Measurements from ENCODE around the gene ETFA. TPM values are rescaled to one million over a fixed set of nuclear protein-coding genes. Genes with fewer than 3 reads are reported as not detected.

Gene ETFA
- total and polyA plus RNA-seq, 9 of the 15 experiments (the other 6 are each of a cell fraction or from before 2014, with no cell fraction given) = 130 to 543 (median 232) TPM

GRCh38 chr15:76191539-76192244 is 119.6 kb downstream of the ETFA start (continued):
- TF ChIP-seq, protein P1, sequence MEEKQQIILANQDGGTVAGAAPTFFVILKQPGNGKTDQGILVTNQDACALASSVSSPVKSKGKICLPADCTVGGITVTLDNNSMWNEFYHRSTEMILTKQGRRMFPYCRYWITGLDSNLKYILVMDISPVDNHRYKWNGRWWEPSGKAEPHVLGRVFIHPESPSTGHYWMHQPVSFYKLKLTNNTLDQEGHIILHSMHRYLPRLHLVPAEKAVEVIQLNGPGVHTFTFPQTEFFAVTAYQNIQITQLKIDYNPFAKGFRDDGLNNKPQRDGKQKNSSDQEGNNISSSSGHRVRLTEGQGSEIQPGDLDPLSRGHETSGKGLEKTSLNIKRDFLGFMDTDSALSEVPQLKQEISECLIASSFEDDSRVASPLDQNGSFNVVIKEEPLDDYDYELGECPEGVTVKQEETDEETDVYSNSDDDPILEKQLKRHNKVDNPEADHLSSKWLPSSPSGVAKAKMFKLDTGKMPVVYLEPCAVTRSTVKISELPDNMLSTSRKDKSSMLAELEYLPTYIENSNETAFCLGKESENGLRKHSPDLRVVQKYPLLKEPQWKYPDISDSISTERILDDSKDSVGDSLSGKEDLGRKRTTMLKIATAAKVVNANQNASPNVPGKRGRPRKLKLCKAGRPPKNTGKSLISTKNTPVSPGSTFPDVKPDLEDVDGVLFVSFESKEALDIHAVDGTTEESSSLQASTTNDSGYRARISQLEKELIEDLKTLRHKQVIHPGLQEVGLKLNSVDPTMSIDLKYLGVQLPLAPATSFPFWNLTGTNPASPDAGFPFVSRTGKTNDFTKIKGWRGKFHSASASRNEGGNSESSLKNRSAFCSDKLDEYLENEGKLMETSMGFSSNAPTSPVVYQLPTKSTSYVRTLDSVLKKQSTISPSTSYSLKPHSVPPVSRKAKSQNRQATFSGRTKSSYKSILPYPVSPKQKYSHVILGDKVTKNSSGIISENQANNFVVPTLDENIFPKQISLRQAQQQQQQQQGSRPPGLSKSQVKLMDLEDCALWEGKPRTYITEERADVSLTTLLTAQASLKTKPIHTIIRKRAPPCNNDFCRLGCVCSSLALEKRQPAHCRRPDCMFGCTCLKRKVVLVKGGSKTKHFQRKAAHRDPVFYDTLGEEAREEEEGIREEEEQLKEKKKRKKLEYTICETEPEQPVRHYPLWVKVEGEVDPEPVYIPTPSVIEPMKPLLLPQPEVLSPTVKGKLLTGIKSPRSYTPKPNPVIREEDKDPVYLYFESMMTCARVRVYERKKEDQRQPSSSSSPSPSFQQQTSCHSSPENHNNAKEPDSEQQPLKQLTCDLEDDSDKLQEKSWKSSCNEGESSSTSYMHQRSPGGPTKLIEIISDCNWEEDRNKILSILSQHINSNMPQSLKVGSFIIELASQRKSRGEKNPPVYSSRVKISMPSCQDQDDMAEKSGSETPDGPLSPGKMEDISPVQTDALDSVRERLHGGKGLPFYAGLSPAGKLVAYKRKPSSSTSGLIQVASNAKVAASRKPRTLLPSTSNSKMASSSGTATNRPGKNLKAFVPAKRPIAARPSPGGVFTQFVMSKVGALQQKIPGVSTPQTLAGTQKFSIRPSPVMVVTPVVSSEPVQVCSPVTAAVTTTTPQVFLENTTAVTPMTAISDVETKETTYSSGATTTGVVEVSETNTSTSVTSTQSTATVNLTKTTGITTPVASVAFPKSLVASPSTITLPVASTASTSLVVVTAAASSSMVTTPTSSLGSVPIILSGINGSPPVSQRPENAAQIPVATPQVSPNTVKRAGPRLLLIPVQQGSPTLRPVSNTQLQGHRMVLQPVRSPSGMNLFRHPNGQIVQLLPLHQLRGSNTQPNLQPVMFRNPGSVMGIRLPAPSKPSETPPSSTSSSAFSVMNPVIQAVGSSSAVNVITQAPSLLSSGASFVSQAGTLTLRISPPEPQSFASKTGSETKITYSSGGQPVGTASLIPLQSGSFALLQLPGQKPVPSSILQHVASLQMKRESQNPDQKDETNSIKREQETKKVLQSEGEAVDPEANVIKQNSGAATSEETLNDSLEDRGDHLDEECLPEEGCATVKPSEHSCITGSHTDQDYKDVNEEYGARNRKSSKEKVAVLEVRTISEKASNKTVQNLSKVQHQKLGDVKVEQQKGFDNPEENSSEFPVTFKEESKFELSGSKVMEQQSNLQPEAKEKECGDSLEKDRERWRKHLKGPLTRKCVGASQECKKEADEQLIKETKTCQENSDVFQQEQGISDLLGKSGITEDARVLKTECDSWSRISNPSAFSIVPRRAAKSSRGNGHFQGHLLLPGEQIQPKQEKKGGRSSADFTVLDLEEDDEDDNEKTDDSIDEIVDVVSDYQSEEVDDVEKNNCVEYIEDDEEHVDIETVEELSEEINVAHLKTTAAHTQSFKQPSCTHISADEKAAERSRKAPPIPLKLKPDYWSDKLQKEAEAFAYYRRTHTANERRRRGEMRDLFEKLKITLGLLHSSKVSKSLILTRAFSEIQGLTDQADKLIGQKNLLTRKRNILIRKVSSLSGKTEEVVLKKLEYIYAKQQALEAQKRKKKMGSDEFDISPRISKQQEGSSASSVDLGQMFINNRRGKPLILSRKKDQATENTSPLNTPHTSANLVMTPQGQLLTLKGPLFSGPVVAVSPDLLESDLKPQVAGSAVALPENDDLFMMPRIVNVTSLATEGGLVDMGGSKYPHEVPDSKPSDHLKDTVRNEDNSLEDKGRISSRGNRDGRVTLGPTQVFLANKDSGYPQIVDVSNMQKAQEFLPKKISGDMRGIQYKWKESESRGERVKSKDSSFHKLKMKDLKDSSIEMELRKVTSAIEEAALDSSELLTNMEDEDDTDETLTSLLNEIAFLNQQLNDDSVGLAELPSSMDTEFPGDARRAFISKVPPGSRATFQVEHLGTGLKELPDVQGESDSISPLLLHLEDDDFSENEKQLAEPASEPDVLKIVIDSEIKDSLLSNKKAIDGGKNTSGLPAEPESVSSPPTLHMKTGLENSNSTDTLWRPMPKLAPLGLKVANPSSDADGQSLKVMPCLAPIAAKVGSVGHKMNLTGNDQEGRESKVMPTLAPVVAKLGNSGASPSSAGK (IDR thresholded peaks at IDR 0.05) = no peak
- TF ChIP-seq ZBTB33 (CRISPR knock-in tag; IDR thresholded peaks at IDR 0.05) = peak; percentile 95
- TF ChIP-seq TCFL5 (CRISPR knock-in tag; conservative IDR thresholded peaks at IDR 0.05) = no peak
- no peak for TF ChIP-seq SNAPC5 (CRISPR knock-in tag; IDR thresholded peaks at IDR 0.05)
- TF ChIP-seq, protein P2, sequence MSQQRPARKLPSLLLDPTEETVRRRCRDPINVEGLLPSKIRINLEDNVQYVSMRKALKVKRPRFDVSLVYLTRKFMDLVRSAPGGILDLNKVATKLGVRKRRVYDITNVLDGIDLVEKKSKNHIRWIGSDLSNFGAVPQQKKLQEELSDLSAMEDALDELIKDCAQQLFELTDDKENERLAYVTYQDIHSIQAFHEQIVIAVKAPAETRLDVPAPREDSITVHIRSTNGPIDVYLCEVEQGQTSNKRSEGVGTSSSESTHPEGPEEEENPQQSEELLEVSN (IDR thresholded peaks at IDR 0.05; ENCODE audit: borderline replicate concordance in 1 of 2, extremely low read depth in 1 of 2, insufficient read depth in 1 of 2, insufficient read length in 1 of 2, low read depth in 1 of 2, low read length in 1 of 2, poor library complexity in 1 of 2, severe bottlenecking in 1 of 2) = peak in 1 of 2 experiments; percentile 30
- no peak for TF ChIP-seq ZNF175 (CRISPR knock-in tag; IDR thresholded peaks at IDR 0.05; ENCODE audit: low read depth)
- TF ChIP-seq CHD2 (IDR thresholded peaks at IDR 0.05; ENCODE audit: low read depth, low read length) = no peak
- no peak for TF ChIP-seq CREM (IDR thresholded peaks at IDR 0.05; ENCODE audit: low read depth)
- no peak for TF ChIP-seq POLR3G (IDR thresholded peaks at IDR 0.05; ENCODE audit: extremely low read depth, insufficient read length, insufficient replicate concordance)
- no peak for TF ChIP-seq ZNF197 (CRISPR knock-in tag; IDR thresholded peaks at IDR 0.05; ENCODE audit: low read depth)
